Bone marrow (tissue), 2 donors: ENCODE data around the gene LEMD2.

Experiments
- DNase-seq, 2 donors: peaks; one replicate each; lab custom pipeline; 2025; lab: John Stamatoyannopoulos, UW

The LEMD2 gene

GRCh38 chr6:33774774-33775173, 14.2 kb downstream of the LEMD2 start:
- DNase-seq = no peak

GRCh38 chr6:33772902-33773472, 15.9 kb downstream of the LEMD2 start:
- DNase-seq = no peak

- no peak for DNase-seq
Observed at GRCh38 chr6:33772082-33772830, 16.7 kb downstream of the LEMD2 start.

GRCh38 chr6:33771146-33772081, 17.5 kb downstream of the LEMD2 start:
- peak; percentile 10 to 25 for DNase-seq

- no peak for DNase-seq
Observed at GRCh38 chr6:33770833-33771145, 18.1 kb downstream of the LEMD2 start.

- no peak for DNase-seq
Observed at GRCh38 chr6:33770124-33770832, 18.7 kb downstream of the LEMD2 start.

- no peak for DNase-seq
Observed at GRCh38 chr6:33769248-33769821, 19.6 kb downstream of the LEMD2 start.

- DNase-seq = peak; percentile 38 to 64
Observed at GRCh38 chr6:33768644-33769120, 20.2 kb downstream of the LEMD2 start.

- no peak for DNase-seq
Observed at GRCh38 chr6:33766921-33767907, 21.7 kb downstream of the LEMD2 start.

- DNase-seq = no peak
Observed at GRCh38 chr6:33765368-33765767, 23.6 kb downstream of the LEMD2 start.

- DNase-seq = no peak
Observed at GRCh38 chr6:33764036-33764435, 24.9 kb downstream of the LEMD2 start.

GRCh38 chr6:33763483-33763882, 25.4 kb downstream of the LEMD2 start:
- no peak for DNase-seq

- no peak for DNase-seq
Observed at GRCh38 chr6:33762713-33763112, 26.2 kb downstream of the LEMD2 start.

- DNase-seq = peak in 1 of 2 donors; percentile 21
Observed at GRCh38 chr6:33761922-33762629, 26.9 kb downstream of the LEMD2 start.

- no peak for DNase-seq
Observed at GRCh38 chr6:33761581-33761921, 27.4 kb downstream of the LEMD2 start.

GRCh38 chr6:33759887-33760629, 28.9 kb downstream of the LEMD2 start:
- no peak for DNase-seq

- no peak for DNase-seq
Observed at GRCh38 chr6:33758815-33759216, 30.1 kb downstream of the LEMD2 start.

GRCh38 chr6:33757906-33758305, 31.0 kb downstream of the LEMD2 start:
- no peak for DNase-seq

- no peak for DNase-seq
Observed at GRCh38 chr6:33757113-33757512, 31.8 kb downstream of the LEMD2 start.
